HepG2 (cell line): ENCODE results near the gene BPIFB6. TPM values are rescaled to one million over a fixed set of nuclear protein-coding genes. Genes with fewer than 3 reads are reported as not detected.

Source experiments
- ARNTL ChIP-seq: sonication (generic); formaldehyde crosslinking; IDR thresholded peaks from 2 replicates; pipeline ENCODE4 v1.4.0; 2020; ENCODE audit warnings: mild to moderate bottlenecking, missing genetic modification reagents
- ATF4 ChIP-seq, 2 experiments: fragments of 450-650 bp in 1 of 2; sonication (generic) in 1 of 2; formaldehyde crosslinking; IDR thresholded peaks; 2 replicates each; pipeline versions ENCODE4 v1.5.0 to v1.8.0; 2020 to 2022; ENCODE audit warnings: mild to moderate bottlenecking in 1 of 2, missing genetic modification reagents in 1 of 2
- BHLHE40 ChIP-seq: IDR thresholded peaks from 2 replicates; pipeline ENCODE4 v1.6.1; 2011; ENCODE audit warnings: low read length, improper control_type of control experiment
- DRAP1 ChIP-seq: IDR thresholded peaks from 2 replicates; pipeline ENCODE4 v1.6.1; 2016; ENCODE audit warnings: missing genetic modification reagents, missing compliant biosample characterization
- ETV6 ChIP-seq: sonication (generic); formaldehyde crosslinking; conservative IDR thresholded peaks from 2 replicates; pipeline ENCODE4 v1.4.0; 2020; ENCODE audit warnings: missing genetic modification reagents
- HOXA7 ChIP-seq: sonication (generic); formaldehyde crosslinking; IDR thresholded peaks from 2 replicates; pipeline ENCODE4 v1.8.1; 2022; ENCODE audit warnings: mild to moderate bottlenecking, missing genetic modification reagents, moderate library complexity
- PAX8 ChIP-seq: sonication (generic); formaldehyde crosslinking; IDR thresholded peaks from 2 replicates; pipeline ENCODE4 v1.8.0; 2022; ENCODE audit warnings: mild to moderate bottlenecking, missing genetic modification reagents, borderline replicate concordance
- PLRG1 ChIP-seq: fragments of 450-650 bp; conservative IDR thresholded peaks from 2 replicates; pipeline ENCODE4 v1.6.1; 2016
- REL ChIP-seq: sonication (generic); formaldehyde crosslinking; conservative IDR thresholded peaks from 2 replicates; pipeline ENCODE4 v1.8.0; 2022; ENCODE audit warnings: mild to moderate bottlenecking, missing genetic modification reagents, moderate library complexity
- RFX5 ChIP-seq: IDR thresholded peaks from 2 replicates; pipeline ENCODE4 v1.6.1; 2011; ENCODE audit warnings: low read depth, low read length, improper control_type of control experiment
- THAP8 ChIP-seq: sonication (generic); formaldehyde crosslinking; IDR thresholded peaks from 2 replicates; pipeline ENCODE4 v1.5.1; 2020; ENCODE audit warnings: missing genetic modification reagents, mild to moderate bottlenecking, borderline replicate concordance
- UBTF ChIP-seq: sonication (generic); formaldehyde crosslinking; IDR thresholded peaks from 2 replicates; pipeline ENCODE4 v1.4.0; 2020; ENCODE audit warnings: mild to moderate bottlenecking, missing genetic modification reagents
- ZBTB1 ChIP-seq: sonication (generic); formaldehyde crosslinking; IDR thresholded peaks from 2 replicates; pipeline ENCODE4 v1.4.0; 2020; ENCODE audit warnings: missing genetic modification reagents, borderline replicate concordance
- ZBTB10 ChIP-seq: sonication (generic); formaldehyde crosslinking; IDR thresholded peaks from 2 replicates; pipeline ENCODE4 v1.4.0; 2020; ENCODE audit warnings: missing genetic modification reagents, borderline replicate concordance
- ZBTB46 ChIP-seq: sonication (generic); formaldehyde crosslinking; IDR thresholded peaks from 2 replicates; pipeline ENCODE4 v1.4.0; 2020; ENCODE audit warnings: mild to moderate bottlenecking, missing genetic modification reagents, borderline replicate concordance
- ZNF251 ChIP-seq: sonication (generic); formaldehyde crosslinking; IDR thresholded peaks from 2 replicates; pipeline ENCODE4 v1.9.0; 2021; ENCODE audit warnings: mild to moderate bottlenecking, missing genetic modification reagents
- ZNF296 ChIP-seq: sonication (generic); formaldehyde crosslinking; conservative IDR thresholded peaks from 2 replicates; pipeline ENCODE4 v1.5.0; 2020; ENCODE audit warnings: mild to moderate bottlenecking, missing genetic modification reagents
- ZNF331 ChIP-seq: sonication (generic); formaldehyde crosslinking; IDR thresholded peaks from 2 replicates; pipeline ENCODE4 v1.4.0; 2020; ENCODE audit warnings: missing genetic modification reagents
- ZNF580 ChIP-seq: IDR thresholded peaks from 2 replicates; pipeline ENCODE4 v1.6.1; 2016; ENCODE audit warnings: low read depth, borderline replicate concordance
- ZNF816 ChIP-seq: sonication (generic); formaldehyde crosslinking; IDR thresholded peaks from 2 replicates; pipeline ENCODE4 v1.8.0; 2022; ENCODE audit warnings: missing genetic modification reagents, mild to moderate bottlenecking, borderline replicate concordance
- ZSCAN22 ChIP-seq: sonication (generic); formaldehyde crosslinking; IDR thresholded peaks from 2 replicates; pipeline ENCODE4 v1.4.0; 2020; ENCODE audit warnings: mild to moderate bottlenecking, missing genetic modification reagents
- polyA plus RNA-seq, 8 experiments: library from polyadenylated mRNA; depleted of rRNA in 3 of 8; stranded (reverse) in 7 of 8; unstranded in 1 of 8; fragments of >200 nt; fragmentation: Illumina TruSeq in 4 of 8; extraction: Trizol in 4 of 8; gene quantifications; 2 replicates each; pipeline versions ENCODE4 v1.2.1 to v1.2.3, GENCODE V29; 2011 to 2016; ENCODE audit warnings: low read depth in 4 of 8, missing spikeins in 1 of 8, mixed read lengths in 1 of 8; ENCODE audit not compliant: insufficient read depth in 1 of 8
- total RNA-seq, 5 experiments: library from RNA; depleted of rRNA; stranded (reverse); fragments of >200 nt; fragmentation: Illumina TruSeq; extraction: Trizol; gene quantifications; 2 replicates each; pipeline ENCODE4 v1.2.3, GENCODE V29; 2016; ENCODE audit warnings: low read depth in 1 of 5

Gene BPIFB6
- total and polyA plus RNA-seq, 2 of the 13 experiments (the other 11 are each of a cell fraction or from before 2014, with no cell fraction given), result 0.13 to 1.7 TPM

- TF ChIP-seq UBTF (CRISPR knock-in tag) (no peak), PAX8 (CRISPR knock-in tag) (no peak), DRAP1 (CRISPR knock-in tag) (no peak), ZNF580 (CRISPR knock-in tag) (no peak), ZSCAN22 (CRISPR knock-in tag) (no peak), ZNF331 (CRISPR knock-in tag) (no peak), RFX5 (no peak), ZBTB1 (CRISPR knock-in tag) (no peak), ZNF296 (no peak; the same call in 1 of the 2 replicates), ATF4 (CRISPR knock-in tag; IDR thresholded peaks at IDR 0.05) (peak in 1 of 2 experiments; percentile 33; a peak in 1 of 4 replicates), ZBTB10 (CRISPR knock-in tag) (no peak), HOXA7 (no peak), ZBTB46 (CRISPR knock-in tag) (no peak; the same call in 1 of the 2 replicates), BHLHE40 (no peak), REL (CRISPR knock-in tag) (0 out of 2 replicates have a peak, but pooled peaks have one; percentile 43), PLRG1 (no peak), ZNF251 (CRISPR knock-in tag) (no peak), ZNF816 (CRISPR knock-in tag) (no peak), ETV6 (CRISPR knock-in tag) (no peak), THAP8 (no peak), ARNTL (CRISPR knock-in tag) (peak; percentile 13)
Measured at GRCh38 chr20:33006776-33007375, 24.6 kb upstream of the BPIFB6 start (continued).
